GM23338 (cell line): ENCODE data around the gene KCNH8. TPM values are rescaled to one million over a fixed set of nuclear protein-coding genes. Genes with fewer than 3 reads are reported as not detected.
A peak's percentile ranks its signal among the peaks of the same experiment; 100 is the strongest.

ENCODE experiments used
- ATAC-seq: fragments of 200-7000 bp; cut with Tn5 transposase; 3 replicates; pipeline ENCODE4 v1.9.1; 2020
- DNase-seq: peaks from one replicate; pipeline ENCODE4 v3.0.0-alpha.2; 2015; ENCODE audit warnings: low spot score
- H2AFZ ChIP-seq: fragments of 200-600 bp; sonication (generic); 2 replicates; pipeline ENCODE4 v1.8.0; 2016; ENCODE audit warnings: antibody characterized with exemption, mild to moderate bottlenecking, moderate library complexity
- H3F3A ChIP-seq: fragments of 200-600 bp; sonication (generic); replicated peaks from 2 replicates; pipeline ENCODE4 v1.8.0; 2017; ENCODE audit warnings: antibody characterized with exemption, mixed run types, low read depth
- H3K27ac ChIP-seq: fragments of 200-600 bp; sonication (generic); 2 replicates; pipeline ENCODE4 v1.6.1; 2016; ENCODE audit warnings: low read depth
- H3K27me3 ChIP-seq: fragments of 200-600 bp; sonication (generic); 2 replicates; pipeline ENCODE4 v1.8.0; 2016; ENCODE audit warnings: mild to moderate bottlenecking, mixed run types, moderate library complexity; ENCODE audit not compliant: insufficient read depth
- H3K36me3 ChIP-seq: fragments of 200-600 bp; sonication (generic); 2 replicates; pipeline ENCODE4 v1.8.0; 2016; ENCODE audit warnings: mild to moderate bottlenecking; ENCODE audit not compliant: insufficient read depth
- H3K4me1 ChIP-seq: fragments of 200-600 bp; sonication (generic); 2 replicates; pipeline ENCODE4 v1.8.0; 2016; ENCODE audit warnings: mild to moderate bottlenecking, moderate library complexity; ENCODE audit not compliant: insufficient read depth
- H3K4me2 ChIP-seq: fragments of 200-600 bp; sonication (generic); 2 replicates; pipeline ENCODE4 v1.7.1; 2017; ENCODE audit warnings: mixed run types
- H3K4me3 ChIP-seq: fragments of 200-600 bp; sonication (generic); 2 replicates; pipeline ENCODE4 v1.6.1; 2016; ENCODE audit warnings: mixed run types
- H3K79me2 ChIP-seq: fragments of 200-600 bp; sonication (generic); replicated peaks from 2 replicates; pipeline ENCODE4 v1.8.0; 2017; ENCODE audit warnings: mild to moderate bottlenecking; ENCODE audit not compliant: insufficient read depth
- H3K9me2 ChIP-seq: fragments of 200-600 bp; sonication (generic); 2 replicates; pipeline ENCODE4 v1.8.0; 2017; ENCODE audit not compliant: insufficient read depth
- H4K20me1 ChIP-seq: fragments of 200-600 bp; sonication (generic); replicated peaks from 2 replicates; pipeline ENCODE4 v1.8.0; 2017; ENCODE audit warnings: mild to moderate bottlenecking; ENCODE audit not compliant: insufficient read depth
- H3K27ac Mint-ChIP-seq: 2 replicates; pipeline ENCODE4 v1.8.0; 2020; ENCODE audit warnings: inconsistent platforms, mild to moderate bottlenecking, moderate library complexity, mixed read lengths
- H3K27me3 Mint-ChIP-seq: 3 replicates; pipeline ENCODE4 v1.8.0; 2022; ENCODE audit warnings: low read depth, mild to moderate bottlenecking, moderate library complexity, mixed read lengths, inconsistent platforms; ENCODE audit not compliant: insufficient read depth, poor library complexity
- H3K36me3 Mint-ChIP-seq: 3 replicates; pipeline ENCODE4 v1.8.0; 2021; ENCODE audit warnings: low read depth, mild to moderate bottlenecking, inconsistent platforms, moderate library complexity, mixed read lengths
- H3K4me1 Mint-ChIP-seq: 3 replicates; pipeline ENCODE4 v1.8.0; 2020; ENCODE audit warnings: mild to moderate bottlenecking, inconsistent platforms, mixed read lengths
- H3K4me3 Mint-ChIP-seq: 3 replicates; pipeline ENCODE4 v1.8.0; 2021; ENCODE audit warnings: moderate library complexity, mild to moderate bottlenecking, inconsistent platforms, mixed read lengths
- H3K9me3 Mint-ChIP-seq: 3 replicates; pipeline ENCODE4 v1.8.0; 2020; ENCODE audit warnings: moderate library complexity, mild to moderate bottlenecking, inconsistent platforms, mixed read lengths
- CREB1 ChIP-seq: fragments of 250-450 bp; sonication (Bioruptor Pico); IDR thresholded peaks from 2 replicates; pipeline ENCODE4 v1.5.0; 2020; ENCODE audit warnings: low read depth, mild to moderate bottlenecking, moderate library complexity
- ETS1 ChIP-seq: IDR thresholded peaks from 2 replicates; pipeline ENCODE4 v1.6.1; 2016; ENCODE audit warnings: antibody characterized with exemption
- EZH2 ChIP-seq: fragments of 200-600 bp; sonication (generic); IDR thresholded peaks from one replicate; pipeline ENCODE4 v1.8.0; 2017; ENCODE audit warnings: antibody characterized with exemption, mild to moderate bottlenecking, low read depth; ENCODE audit not compliant: unreplicated experiment
- EZH2phosphoT487 ChIP-seq: fragments of 200-600 bp; sonication (generic); IDR thresholded peaks from one replicate; pipeline ENCODE4 v1.8.1; 2018; ENCODE audit warnings: antibody characterized with exemption; ENCODE audit not compliant: unreplicated experiment
- JUNB ChIP-seq: IDR thresholded peaks from one replicate; pipeline ENCODE4 v1.6.1; 2016; ENCODE audit warnings: antibody characterized with exemption; ENCODE audit not compliant: unreplicated experiment
- NANOG ChIP-seq: IDR thresholded peaks from 2 replicates; pipeline ENCODE4 v1.6.1; 2016; ENCODE audit warnings: antibody characterized with exemption, borderline replicate concordance
- POLR2AphosphoS5 ChIP-seq: IDR thresholded peaks from 2 replicates; pipeline ENCODE4 v1.6.1; 2016; ENCODE audit warnings: antibody characterized with exemption, low read depth
- REST ChIP-seq: IDR thresholded peaks from one replicate; pipeline ENCODE4 v1.6.1; 2018; ENCODE audit warnings: antibody characterized with exemption; ENCODE audit not compliant: unreplicated experiment
- STAT1 ChIP-seq: IDR thresholded peaks from one replicate; pipeline ENCODE4 v1.6.1; 2016; ENCODE audit warnings: antibody characterized with exemption; ENCODE audit not compliant: unreplicated experiment
- ZNF331 ChIP-seq: fragments of 250-450 bp; sonication (Bioruptor Pico); IDR thresholded peaks from 2 replicates; pipeline ENCODE4 v1.5.0; 2020; ENCODE audit warnings: low read depth, mild to moderate bottlenecking, moderate library complexity
- ZNF462 ChIP-seq: fragments of 250-450 bp; sonication (Bioruptor Pico); IDR thresholded peaks from 2 replicates; pipeline ENCODE4 v1.5.0; 2020; ENCODE audit warnings: mild to moderate bottlenecking, moderate library complexity
- polyA plus RNA-seq: library from polyadenylated mRNA; unstranded; fragments of >200 nt; fragmentation: Nextera tagmentation; extraction: Ambion mirVana; gene quantifications from 2 replicates; pipeline ENCODE4 v1.2.1, GENCODE V29; 2016
- total RNA-seq: library from RNA; depleted of rRNA; stranded (reverse); fragments of >200 nt; shearing (Covaris generic); gene quantifications from 2 replicates; pipeline ENCODE4 v1.2.3, GENCODE V29; 2014

The KCNH8 gene
- total and polyA plus RNA-seq, 2 experiments from 2014 or later = 1.3 to 3.4 TPM

DNA sequence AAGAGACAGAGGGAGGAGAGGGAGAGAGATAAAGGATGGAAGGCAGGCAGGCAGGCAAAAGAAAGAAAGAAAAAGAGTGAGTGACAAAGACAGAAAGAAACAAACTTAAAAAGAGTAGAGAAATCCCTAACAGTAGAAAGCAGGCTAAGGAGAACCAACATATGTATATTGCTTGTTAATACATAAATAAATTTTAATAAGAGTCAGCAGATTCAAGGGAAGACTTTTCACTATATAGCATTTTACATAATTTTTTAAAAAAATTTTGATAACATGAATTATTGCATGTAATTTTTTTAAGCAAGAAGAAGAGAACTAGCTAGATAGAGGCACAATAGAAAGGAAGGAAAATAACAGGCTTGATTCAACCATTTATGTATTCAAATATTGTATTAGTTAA is 291.6 kb downstream of the KCNH8 start:
- Histone ChIP-seq H3K4me1 (0 out of 2 replicates have a peak, but pooled peaks cover 3% of the 10 kb centered on the region), H4K20me1 (no peaks in the 10 kb centered on the region), H3K36me3 (no peaks in the 10 kb centered on the region), H3K79me2 (no peaks in the 10 kb centered on the region), H3K9me2 (no peaks in the 10 kb centered on the region), H3K4me2 (no peak overlapping the region), H3K27ac (no peak overlapping the region), H3K4me3 (no peak overlapping the region), H3K27me3 (no peaks in the 10 kb centered on the region), H3F3A (no peaks in the 10 kb centered on the region), H2AFZ (no peak overlapping the region)
- ATAC-seq (no peak), DNase-seq (no peak)
- H3K27ac Mint-ChIP-seq = 0 out of 2 replicates have a peak overlapping the region, but pooled peaks have one; percentile 3
- TF ChIP-seq NANOG (no peak), EZH2phosphoT487 (no peak), CREB1 (CRISPR knock-in tag) (no peak)
- H3K27me3 Mint-ChIP-seq = peaks cover 2% of the 10 kb centered on the region
- H3K4me3 Mint-ChIP-seq = no peak overlapping the region
- H3K36me3 Mint-ChIP-seq = no peaks in the 10 kb centered on the region
- H3K9me3 Mint-ChIP-seq = no peaks in the 10 kb centered on the region
- peaks cover 13% of the 10 kb centered on the region; the same call in 2 of the 3 replicates for H3K4me1 Mint-ChIP-seq

- Histone ChIP-seq H3K9me2 (no peaks in the 10 kb centered on the region), H3F3A (no peaks in the 10 kb centered on the region), H3K79me2 (no peaks in the 10 kb centered on the region), H3K27me3 (no peaks in the 10 kb centered on the region), H3K4me2 (no peak overlapping the region), H2AFZ (no peak overlapping the region), H3K36me3 (no peaks in the 10 kb centered on the region), H3K27ac (no peak overlapping the region), H3K4me1 (0 out of 2 replicates have a peak, but pooled peaks cover 5% of the 10 kb centered on the region), H4K20me1 (no peaks in the 10 kb centered on the region), H3K4me3 (no peak overlapping the region)
- peak overlapping the region; percentile 30; the same call in 1 of the 2 replicates for H3K27ac Mint-ChIP-seq
- no peak overlapping the region for H3K4me3 Mint-ChIP-seq
- ATAC-seq (no peak), DNase-seq (no peak)
- H3K4me1 Mint-ChIP-seq = peaks cover 6% of the 10 kb centered on the region; the same call in 2 of the 3 replicates
- H3K27me3 Mint-ChIP-seq = peaks cover 2% of the 10 kb centered on the region
- no peaks in the 10 kb centered on the region for H3K36me3 Mint-ChIP-seq
- H3K9me3 Mint-ChIP-seq = no peaks in the 10 kb centered on the region
- TF ChIP-seq REST (no peak), EZH2 (no peak), ZNF462 (no peak), ETS1 (no peak), JUNB (no peak), POLR2AphosphoS5 (no peak), ZNF331 (CRISPR knock-in tag) (no peak), STAT1 (no peak), NANOG (no peak), CREB1 (CRISPR knock-in tag) (no peak), EZH2phosphoT487 (no peak)
Measured at GRCh38 chr3:19446138-19446537, 297.8 kb downstream of the KCNH8 start.
